ENCODE measurements around the gene JOSD1. TPM values are rescaled to one million over a fixed set of nuclear protein-coding genes. Genes with fewer than 3 reads are reported as not detected.

Gene JOSD1
- total and polyA plus RNA-seq, 9 of the 15 experiments (the other 6 are each of a cell fraction or from before 2014, with no cell fraction given), result 8.9 to 39.1 (median 30.4) TPM

- TF ChIP-seq NR2C2 (CRISPR knock-in tag; IDR thresholded peaks at IDR 0.05) (peak; percentile 88), NR2C2 (tag; IDR thresholded peaks at IDR 0.05) (peak; percentile 96), ZNF239 (CRISPR knock-in tag; IDR thresholded peaks at IDR 0.05) (0 out of 2 replicates have a peak, but pooled peaks have one; percentile 15), ZBTB43 (CRISPR knock-in tag; IDR thresholded peaks at IDR 0.05) (no peak), RBFOX2 (IDR thresholded peaks at IDR 0.05; ENCODE audit: low read depth, low read length) (peak; percentile 97), ZNF140 (CRISPR knock-in tag; IDR thresholded peaks at IDR 0.05) (no peak), AFF4 (CRISPR knock-in tag; IDR thresholded peaks at IDR 0.05) (0 out of 2 replicates have a peak, but pooled peaks have one; percentile 33), SP2 (IDR thresholded peaks at IDR 0.05; ENCODE audit: extremely low read depth, low read depth, low read length, poor library complexity, severe bottlenecking) (peak; percentile 93), HNRNPLL (IDR thresholded peaks at IDR 0.05; ENCODE audit: low read depth, low read length, poor library complexity, severe bottlenecking) (peak; percentile 41), TBP (optimal IDR thresholded peaks at IDR 0.05; ENCODE audit: low read depth, low read length) (peak; percentile 78), TOE1 (IDR thresholded peaks at IDR 0.05; ENCODE audit: borderline replicate concordance) (peak; percentile 69), TOE1 (CRISPR knock-in tag; IDR thresholded peaks at IDR 0.05; ENCODE audit: borderline replicate concordance, low read depth) (no peak), CTCFL (IDR thresholded peaks at IDR 0.05; ENCODE audit: borderline replicate concordance, insufficient read depth, low read depth, low read length, poor library complexity, severe bottlenecking) (peak; percentile 87), ZNF512 (tag; IDR thresholded peaks at IDR 0.05) (no peak), HMG20A (CRISPR knock-in tag; conservative IDR thresholded peaks at IDR 0.05) (no peak), PKNOX1 (IDR thresholded peaks at IDR 0.05) (peak; percentile 58; the same call in 1 of the 2 replicates)
Observed at GRCh38 chr22:38681582-38682335, 19.0 kb downstream of the JOSD1 start, which contains the start of gene TOMM22 (continued).

Data from K562 (cell line).